ENCODE data around the gene ANGPTL4. TPM values are rescaled to one million over a fixed set of nuclear protein-coding genes. Genes with fewer than 3 reads are reported as not detected.

ANGPTL4 gene
- total and polyA plus RNA-seq, 2 of the 13 experiments (the other 11 are each of a cell fraction or from before 2014, with no cell fraction given), result 0.80 to 21.7 TPM

- no peak for TF ChIP-seq SNAPC4 (CRISPR knock-in tag; IDR thresholded peaks at IDR 0.05)
- peak; percentile 47 to 72; a peak in 3 of 4 replicates for TF ChIP-seq HMGXB4 (CRISPR knock-in tag; IDR thresholded peaks at IDR 0.05; ENCODE audit: borderline replicate concordance in 1 of 2, low read depth in 1 of 2)
- TF ChIP-seq ATF6 (CRISPR knock-in tag; conservative IDR thresholded peaks at IDR 0.05), result no peak
- no peak for TF ChIP-seq PHF20 (CRISPR knock-in tag; IDR thresholded peaks at IDR 0.05)
- TF ChIP-seq RFXAP (CRISPR knock-in tag; IDR thresholded peaks at IDR 0.05; ENCODE audit: borderline replicate concordance), result no peak; the same call in 1 of the 2 replicates
- TF ChIP-seq ZBTB42 (CRISPR knock-in tag; IDR thresholded peaks at IDR 0.05), result 0 out of 2 replicates have a peak, but pooled peaks have one; percentile 32
- no peak for TF ChIP-seq PPARG (CRISPR knock-in tag; conservative IDR thresholded peaks at IDR 0.05)
- TF ChIP-seq ZFP90 (CRISPR knock-in tag; IDR thresholded peaks at IDR 0.05; ENCODE audit: borderline replicate concordance), result peak; percentile 37; the same call in 1 of the 2 replicates
- TF ChIP-seq PRDM10 (CRISPR knock-in tag; IDR thresholded peaks at IDR 0.05; ENCODE audit: low read depth), result no peak
- TF ChIP-seq JARID2 (CRISPR knock-in tag; IDR thresholded peaks at IDR 0.05; ENCODE audit: insufficient replicate concordance), result no peak
- no peak for TF ChIP-seq SRSF1 (optimal IDR thresholded peaks at IDR 0.05; ENCODE audit: low read depth, low read length)
- no peak for TF ChIP-seq SKI (IDR thresholded peaks at IDR 0.05; ENCODE audit: partially characterized antibody)
- TF ChIP-seq ZNF333 (CRISPR knock-in tag; IDR thresholded peaks at IDR 0.05; ENCODE audit: borderline replicate concordance), result no peak
- no peak for TF ChIP-seq MTF1 (CRISPR knock-in tag; IDR thresholded peaks at IDR 0.05)
Measured at GRCh38 chr19:8363803-8364771, at the start of gene ANGPTL4 (continued).
